NCI-H2227 treated with DMSO at 0.1 percent for 48 hours (cell line): ENCODE measurements around the gene ZNRF3.

ENCODE experiments used
- DNase-seq: peaks from one replicate; lab custom pipeline; 2025; lab: John Stamatoyannopoulos, UW

The ZNRF3 gene

DNA sequence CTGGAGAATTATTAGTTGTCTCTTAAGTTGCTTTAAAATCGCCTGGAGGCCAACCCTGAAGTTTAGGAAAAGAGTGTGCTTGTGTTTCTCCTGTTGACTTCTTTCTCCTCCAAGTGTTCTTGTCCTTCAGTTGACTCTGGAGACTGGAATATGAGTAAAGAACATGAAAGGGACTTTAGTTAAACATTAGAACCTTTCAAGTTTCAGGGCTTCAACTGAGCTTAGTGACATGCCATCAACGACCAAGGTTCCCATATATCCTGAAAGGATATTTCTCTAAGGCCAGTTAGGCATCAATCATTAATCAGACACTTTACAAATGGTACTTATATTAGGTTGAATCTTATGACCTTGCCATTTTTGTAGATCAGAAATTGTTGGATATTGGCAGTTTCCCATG lies 70.0 kb downstream of the ZNRF3 start:
- no peak for DNase-seq

DNA sequence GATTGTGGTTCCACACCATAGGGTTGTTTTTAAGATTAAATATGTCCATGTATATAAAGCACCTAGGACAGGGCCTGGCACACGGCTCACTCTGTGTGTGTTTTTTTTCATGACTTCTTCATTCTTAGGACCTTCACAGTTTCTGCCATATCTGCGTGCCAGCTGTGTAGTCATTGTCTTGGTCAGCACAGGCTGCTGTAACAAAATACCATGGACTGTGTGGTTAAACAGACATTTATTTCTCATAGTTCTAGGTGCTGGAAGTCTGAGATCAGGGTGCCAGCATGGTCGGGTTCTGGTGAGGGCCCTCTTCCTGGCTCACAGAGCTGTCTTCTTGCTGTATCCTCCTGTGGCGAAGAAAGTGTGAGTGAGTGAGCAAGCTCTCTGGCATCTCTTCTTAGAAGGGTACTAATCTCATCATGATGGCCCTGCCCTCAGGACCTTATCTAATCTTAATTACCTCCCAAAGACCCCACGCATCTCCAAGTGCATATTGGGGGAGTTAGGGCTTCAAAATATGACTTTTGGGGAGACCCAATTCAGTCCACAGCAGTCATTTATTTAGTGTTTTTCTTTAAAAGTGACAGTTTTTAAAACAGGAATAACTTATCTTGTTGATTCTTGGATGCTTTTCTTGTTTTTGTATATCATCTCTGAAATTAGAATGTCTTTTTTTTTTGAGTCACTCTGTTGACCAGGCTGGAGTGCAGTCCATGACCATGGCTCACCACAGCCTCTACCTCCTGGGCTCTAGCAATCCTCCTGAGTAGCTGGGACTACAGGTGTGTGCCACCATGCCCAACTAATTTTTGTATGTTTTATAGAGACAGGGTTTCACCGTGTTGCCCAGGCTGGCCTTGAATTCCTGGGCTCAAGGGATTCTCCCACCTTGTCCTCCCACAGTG lies 70.9 kb downstream of the ZNRF3 start:
- no peak for DNase-seq

DNA sequence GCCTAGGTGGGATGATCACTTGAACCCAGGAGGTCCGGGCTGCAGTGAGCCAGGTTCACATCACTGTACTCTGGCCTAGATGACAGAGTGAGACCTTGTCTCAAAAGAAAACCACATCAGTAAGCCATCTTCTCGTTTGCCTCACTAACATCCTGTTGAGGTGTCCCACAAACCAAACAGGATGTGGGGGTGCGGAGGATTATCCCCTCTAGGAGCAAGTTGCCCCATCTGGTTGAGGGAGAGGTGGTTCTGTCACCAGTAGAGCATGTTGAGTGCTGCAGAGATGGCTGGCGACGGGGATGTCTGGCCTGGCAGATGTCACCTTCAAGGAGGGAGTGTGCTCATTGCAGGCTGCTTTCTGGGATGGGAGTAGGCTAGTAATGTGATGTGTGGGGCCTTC lies 72.4 kb downstream of the ZNRF3 start:
- DNase-seq: no peak

DNA sequence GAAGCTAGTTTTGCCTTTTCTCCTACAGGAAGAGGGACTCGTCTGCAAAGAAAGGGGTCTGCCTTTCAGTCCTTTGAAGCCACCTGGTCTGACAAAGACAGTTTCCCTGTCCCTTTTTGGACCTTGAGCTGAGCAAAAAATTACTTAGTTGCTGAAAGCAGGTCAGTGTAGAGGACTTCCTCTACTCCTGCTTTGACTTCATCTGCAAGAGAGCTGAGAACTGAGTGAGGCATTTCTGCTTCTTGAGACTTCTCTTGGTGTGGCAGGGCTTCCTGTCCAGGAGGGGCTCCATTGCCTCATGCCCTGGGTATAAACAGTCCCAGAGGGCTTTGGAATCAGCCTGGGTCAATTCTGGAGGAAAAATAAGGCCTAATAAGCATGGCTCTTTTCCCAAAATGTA lies 73.1 kb downstream of the ZNRF3 start:
- no peak for DNase-seq

DNA sequence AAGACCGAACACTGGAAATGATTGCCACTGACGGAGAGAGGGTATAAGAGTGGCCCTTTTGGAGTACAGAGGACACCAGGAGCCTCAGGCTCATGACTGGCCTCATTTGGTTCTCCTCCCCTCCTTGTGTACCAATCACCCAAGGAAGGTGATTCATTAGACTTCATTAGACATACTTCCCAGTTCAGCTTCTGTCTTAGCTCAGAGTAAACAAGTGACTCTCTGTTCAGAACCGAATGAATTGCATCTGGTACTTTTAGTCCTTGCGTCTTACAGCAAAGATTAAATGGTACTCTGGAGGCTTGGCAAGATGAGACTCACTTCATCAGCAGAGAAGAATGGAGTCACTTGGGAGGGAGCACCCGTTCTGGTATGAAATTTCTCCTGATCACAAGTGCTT lies 75.2 kb downstream of the ZNRF3 start:
- no peak for DNase-seq

DNA sequence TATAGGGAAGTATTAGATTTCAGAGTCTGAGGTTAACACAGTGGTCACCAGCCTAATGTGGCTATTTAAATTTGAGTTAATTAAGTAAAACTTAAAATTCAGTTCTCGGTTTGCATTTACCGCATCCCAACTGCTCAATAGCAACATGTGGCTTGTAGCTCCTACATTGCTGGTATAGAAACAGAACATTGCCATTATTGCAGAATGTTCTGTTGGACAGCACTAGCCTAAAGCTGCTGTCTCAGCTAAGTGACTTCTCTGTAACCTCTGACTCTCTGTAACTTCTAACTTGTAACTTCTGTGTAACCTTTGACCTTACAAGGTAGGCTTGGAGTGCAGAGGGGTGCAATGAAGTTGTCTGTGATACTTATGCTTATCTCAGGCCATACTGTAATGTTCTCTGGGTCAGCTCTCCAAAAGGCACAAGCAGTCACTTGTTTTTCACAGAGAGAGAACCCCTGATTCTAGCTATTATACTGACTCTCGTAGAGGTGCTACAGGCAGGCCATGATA lies 78.7 kb downstream of the ZNRF3 start:
- no peak for DNase-seq

DNA sequence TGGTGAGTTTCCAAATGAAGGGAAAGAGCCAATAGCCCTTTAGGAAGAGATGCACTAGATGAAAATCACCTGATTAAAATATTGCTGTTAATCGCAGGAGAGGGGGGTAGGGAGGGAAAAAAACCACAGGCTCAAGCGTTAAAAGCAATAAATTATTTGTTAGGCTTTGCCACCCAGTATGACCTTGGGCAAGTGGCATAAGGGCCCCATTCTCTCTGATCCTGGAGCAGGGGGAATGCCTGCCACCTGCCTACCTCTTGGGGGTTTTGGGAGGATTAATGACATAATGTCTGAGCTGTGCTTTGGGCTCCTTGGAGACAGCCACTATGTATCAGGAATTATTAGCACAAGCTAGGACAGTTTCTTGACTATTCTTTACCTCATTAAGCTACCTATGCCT lies 80.0 kb downstream of the ZNRF3 start:
- DNase-seq: no peak

DNA sequence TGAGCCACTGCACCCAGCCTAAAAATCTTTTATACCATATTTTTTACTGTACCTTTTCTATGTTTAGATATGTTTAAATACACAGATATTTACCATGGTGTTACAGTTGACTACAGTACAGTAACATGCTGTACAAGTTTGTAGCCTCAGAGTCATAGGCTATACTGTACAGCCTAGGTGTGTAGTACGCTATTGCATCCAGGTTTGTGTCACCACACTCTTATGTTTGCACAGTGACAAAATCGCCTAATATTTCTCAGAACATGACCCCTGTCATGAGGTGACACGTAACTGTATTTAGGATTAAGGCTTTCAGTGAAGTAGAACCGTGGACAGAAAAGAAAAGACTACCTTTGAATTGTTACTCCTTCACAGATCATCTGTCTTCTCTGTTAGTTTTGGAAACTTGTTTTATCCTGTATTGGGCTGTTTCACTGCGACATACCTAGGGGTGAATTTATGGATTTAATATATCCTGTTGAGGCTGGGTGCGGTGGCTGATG lies 83.8 kb downstream of the ZNRF3 start:
- no peak for DNase-seq

DNA sequence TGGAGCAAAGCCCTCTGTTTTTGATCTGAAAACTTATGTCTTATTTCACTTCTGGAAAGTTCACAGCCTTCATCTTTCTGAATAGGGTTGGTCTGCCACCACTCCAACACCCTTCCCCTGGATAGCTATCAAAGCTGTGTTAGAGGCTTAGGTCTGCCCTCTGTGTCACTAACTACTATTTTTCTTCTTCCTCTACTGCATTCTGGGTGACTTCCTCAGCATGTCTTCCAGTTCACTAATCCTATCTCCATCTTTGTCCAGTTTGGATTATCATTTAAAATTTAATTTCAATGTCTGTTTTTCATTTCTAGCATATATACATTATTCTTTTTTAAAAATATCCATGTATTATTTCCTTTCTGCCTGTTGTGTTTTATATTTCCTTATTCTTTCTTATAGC lies 84.6 kb downstream of the ZNRF3 start:
- DNase-seq: no peak

DNA sequence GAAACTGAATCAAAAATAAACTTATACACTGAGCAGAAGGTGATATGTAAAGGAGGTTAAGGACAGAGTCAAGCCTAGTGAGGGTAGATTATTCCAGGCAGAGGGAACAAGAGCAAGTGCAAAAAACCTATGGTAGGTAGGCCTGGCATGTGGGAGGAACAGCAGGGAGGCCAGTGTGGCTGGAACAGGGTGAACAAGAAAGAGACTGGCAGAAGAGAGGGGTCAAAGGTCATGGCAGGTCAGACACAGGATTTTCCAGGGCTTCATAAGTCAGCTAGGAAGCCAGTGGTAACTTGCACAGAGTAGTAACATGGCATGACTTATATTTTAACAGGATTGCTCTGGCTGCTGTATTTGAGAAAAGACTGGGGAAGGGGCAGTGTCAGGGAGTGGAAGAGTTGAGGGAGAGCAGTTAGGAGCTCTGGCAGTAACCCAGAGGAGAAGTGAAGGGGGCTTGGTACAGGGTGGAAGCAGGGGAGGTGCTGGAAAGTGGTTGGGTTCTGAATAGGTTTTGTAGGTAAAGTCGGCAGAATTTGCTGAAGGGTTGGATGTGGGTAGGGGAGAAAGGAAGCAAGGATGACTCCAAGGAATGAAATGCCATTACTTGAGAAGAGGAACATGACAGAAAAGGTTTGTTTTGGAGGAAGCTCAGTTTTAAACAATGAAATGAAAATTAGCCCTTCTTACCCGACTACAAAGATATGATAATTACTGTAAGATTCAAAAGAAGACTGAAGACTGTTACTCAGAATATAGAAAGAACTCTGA lies 86.2 kb downstream of the ZNRF3 start:
- no peak for DNase-seq

DNA sequence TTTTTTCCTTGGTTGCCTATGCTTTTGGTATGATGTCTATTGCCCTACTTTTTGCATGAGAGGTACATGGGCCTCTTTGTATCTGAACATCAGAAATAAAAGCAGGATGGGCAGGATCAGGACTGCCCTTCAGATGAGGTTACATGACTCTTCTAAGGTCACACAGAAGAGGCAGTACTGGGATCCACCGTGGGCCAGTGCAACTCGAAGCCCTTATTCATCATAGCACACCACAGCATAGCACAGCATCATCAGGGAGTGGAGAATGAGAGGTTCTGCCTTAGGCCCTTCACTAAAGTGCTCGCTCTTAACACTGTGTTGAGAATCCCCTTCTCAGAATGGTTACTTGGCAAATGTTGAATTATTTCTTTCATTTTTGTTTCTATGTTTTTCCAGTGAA lies 90.0 kb downstream of the ZNRF3 start:
- DNase-seq: no peak

DNA sequence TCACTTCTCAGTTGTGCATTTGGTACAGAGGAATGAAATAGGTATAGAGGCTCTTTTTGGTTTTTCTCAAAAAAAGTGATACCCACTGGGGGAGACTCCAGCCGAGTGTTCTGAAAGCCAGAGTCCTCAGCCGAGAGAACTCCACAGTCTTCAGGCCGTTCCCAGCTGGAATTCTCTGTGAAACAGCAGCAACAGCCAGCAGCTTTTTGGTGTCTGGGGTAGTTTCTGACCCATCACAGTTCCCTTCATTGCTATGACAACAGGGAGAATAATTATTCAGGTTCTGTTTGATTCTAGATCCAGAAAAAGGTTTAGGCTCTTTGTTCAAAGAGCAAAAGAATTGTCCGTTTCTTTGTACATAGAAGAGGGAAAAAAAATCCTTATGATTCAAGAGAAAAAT lies 93.7 kb downstream of the ZNRF3 start:
- DNase-seq: no peak

DNA sequence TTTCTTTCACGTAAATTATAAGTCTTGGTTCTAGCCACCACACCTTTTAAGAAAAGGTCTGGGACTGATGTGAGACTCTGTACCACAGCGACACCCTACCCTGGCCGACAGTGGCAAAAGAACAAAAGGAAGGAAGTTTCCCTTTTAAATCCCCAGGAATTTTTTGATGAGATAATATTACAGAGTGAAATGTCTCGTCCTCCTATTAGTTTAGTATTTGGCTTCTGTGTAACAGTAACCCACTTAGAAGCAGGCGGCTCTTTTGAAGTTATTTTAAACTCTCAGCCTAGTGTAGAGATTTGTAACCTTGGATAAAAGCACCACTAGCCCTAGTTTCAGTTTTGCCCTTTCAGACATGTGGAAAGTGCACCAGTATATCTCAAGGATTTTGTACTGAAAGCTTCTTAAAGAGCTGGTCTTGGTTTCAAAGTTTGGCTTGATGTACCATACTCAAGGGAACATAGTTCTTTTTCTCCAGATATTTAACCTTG lies 94.2 kb downstream of the ZNRF3 start:
- no peak for DNase-seq

DNA sequence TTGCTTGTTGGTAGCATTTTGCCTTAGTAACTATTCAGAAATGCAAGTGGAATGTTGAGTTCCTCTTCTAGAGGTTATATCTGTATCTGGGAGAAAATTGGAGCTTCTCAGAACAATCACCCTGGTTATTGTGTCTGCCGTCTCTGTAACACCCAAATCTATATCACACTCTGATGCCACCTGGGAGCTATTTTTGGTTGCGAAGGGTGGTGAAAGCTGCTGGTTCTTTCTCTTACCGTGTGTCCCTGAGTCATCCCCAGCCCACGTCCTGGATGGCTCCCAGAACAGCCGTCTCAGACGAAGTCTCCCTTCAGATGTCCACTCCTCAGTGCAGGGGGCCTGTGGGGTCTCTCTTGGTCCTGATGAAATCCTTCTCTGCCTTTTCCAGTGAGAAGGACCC lies 94.8 kb downstream of the ZNRF3 start:
- DNase-seq: no peak

DNA sequence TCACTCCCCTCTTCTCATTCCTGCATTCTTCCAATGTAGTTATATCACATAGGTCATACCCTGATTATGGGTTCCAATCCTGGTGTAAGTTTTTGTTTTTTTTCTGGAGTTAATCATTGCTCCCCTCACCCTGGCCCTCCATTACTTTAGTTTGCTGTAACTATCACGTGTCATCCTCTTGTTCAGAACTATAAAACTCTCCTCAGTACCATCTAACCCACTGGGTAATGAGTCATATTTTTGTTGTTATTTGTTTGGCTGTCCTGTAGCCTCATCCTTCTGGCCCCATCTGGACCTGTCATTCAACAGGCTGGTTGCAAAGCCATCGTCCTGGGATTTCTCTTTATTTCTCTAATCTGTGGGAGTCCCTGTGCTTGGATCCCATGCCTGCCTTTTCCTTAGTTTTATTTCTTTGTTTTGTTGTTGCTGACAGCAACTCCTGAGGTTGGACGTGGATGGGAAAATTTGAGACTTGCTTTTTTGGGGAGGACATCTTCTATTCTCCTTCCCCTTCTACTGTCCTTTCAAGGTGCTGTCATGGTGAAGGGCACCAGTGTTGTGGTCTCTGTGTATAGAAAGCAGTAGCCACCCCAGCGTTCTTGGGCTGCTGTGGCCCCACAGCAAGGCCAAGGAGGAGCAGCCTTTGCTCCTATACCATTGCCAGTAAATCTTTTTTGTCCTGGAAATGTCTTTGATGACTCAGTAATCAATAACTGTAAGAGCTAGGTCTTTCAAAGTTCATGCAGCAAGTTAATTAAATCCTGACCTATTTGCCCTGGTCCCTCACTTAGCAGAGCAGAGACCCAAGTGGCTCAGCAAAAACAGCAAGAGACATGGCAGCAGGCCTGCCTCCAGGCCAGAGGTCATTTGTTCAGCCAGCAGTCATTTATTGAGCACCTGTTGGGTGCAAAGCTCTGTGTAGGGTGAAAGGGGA lies 95.8 kb downstream of the ZNRF3 start:
- DNase-seq: no peak

DNA sequence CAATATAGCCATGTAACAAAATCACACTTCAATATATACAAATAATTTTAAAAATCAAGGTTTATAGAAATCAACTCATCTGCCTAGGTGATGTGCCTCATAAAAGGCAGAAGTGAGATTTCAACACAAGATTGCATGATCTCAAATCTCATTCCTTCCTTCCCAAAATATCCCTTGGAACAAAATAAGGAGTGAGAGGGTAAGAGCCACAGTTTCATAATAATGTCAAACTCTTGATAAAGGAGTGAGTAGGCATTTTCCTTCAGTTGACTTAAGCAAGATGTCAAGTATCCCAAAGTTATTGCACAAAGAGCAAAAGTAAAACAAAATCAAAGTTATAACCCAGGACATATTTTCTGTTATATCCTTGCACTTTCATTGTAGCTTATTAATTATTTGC lies 97.0 kb downstream of the ZNRF3 start:
- DNase-seq: no peak

DNA sequence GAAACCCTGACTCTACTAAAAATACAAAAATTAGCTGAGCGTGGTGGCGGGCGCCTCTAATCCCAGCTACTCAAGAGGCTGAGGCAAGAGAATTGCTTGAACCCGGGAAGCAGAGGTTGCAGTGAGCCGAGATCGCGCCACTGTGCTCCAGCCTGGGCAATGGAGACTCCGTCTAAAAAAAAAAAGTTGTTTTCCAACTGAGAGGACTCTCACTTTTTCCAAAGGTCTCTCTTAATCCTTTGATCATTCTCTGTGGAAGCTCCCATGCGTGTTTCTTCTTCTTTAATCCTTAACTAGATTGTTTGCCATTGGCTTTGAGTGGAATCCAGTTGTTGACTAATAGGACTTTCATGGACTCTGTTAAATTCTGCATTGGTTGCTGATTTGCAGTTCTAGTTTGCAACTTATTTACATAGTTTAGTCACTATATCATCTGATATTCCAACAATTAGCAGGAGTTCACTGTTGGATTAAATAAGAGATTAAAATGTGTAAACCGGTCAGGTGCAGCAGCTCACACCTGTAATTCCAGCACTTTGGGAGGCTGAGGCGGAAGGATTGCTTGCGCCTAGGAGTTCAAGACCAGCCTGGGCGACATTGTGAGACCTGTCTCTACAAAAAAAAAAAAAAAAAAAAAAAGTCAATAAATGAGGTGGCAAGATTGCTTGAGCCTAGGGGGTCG lies 98.6 kb downstream of the ZNRF3 start:
- no peak for DNase-seq

DNA sequence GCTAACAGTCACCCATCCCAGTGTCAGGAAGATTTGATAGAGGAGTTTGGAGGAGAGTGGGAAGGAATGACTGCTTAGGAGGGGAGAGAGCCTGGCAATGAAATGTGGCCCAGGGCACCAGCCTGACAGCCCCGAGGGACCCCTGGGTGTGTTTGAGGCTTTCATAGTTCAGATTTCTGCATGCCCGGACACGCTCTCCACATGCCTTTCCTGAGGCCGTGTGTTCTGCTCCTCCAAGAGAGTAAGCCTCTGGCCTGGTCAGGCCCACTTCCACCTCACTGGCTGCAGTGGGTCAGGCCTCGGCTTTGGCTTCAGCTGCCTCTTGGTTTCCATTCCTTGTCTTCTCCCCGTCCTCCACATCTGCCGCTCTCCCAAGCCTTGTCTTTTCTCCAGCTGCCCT lies 99.8 kb downstream of the ZNRF3 start:
- no peak for DNase-seq

DNA sequence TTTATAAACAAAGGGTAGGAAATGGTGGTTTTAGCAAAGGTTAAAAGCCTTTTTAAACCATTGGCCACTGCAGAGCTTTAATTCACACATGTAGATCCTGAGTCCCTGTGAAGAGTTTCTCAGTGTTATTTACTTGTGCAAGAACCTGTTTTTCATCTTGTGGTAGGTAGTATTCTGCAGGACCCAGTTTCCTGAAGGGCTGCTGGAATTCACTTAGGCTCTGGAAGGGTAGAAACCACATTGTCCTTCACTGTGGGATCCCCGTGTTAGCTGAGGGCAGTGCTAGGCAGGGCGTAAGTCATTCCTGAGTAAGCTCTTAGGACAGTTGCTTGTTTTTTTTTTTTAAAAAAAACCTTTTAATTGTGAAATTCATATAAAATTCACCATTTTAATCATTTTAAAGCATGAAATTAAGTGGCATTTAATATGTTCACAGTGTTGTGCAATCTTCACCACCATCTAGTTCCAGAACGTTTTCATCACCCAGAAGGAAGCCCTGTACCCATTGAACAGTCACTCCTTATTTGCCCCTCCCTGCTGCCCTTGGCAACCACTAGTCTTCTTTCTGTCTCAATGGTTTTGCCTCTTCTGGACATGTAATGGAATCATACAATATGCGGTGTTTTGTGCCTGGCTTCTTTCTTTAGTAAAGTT lies 100.5 kb downstream of the ZNRF3 start:
- DNase-seq: no peak

DNA sequence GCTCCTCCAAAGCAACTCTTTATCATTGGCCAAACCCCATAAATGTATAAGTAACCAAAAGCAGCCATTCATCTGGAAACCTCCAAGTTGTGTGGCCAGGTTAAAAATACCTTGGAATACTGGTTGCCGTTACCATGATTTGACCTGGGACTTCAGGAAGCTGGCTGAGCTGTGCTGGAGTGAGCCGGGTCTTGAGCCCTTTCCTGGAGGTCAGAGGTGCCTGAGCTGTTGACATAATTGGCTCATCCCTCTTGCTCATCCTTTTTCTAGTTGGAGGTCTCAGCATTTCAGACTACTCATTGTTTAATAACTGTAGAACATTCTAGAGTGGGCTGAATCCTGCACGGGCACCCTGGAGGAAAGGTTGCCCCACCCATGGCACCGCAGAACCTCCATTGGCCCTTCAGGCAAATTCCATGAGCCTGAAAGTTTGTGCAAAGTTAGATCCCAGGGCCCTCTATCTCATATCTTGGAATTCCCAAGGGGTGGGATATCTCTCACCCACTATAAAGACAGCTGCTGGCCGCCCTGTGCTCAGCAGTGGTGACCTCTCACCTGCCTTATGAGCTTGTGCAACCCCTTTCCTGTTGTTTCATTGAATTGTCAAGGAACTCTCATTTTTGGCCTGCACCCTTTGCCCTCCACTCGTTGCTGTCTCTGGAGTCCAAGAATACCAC lies 101.2 kb downstream of the ZNRF3 start:
- DNase-seq: no peak
